GM13976 (cell line): ENCODE results near the gene GGACT.
A peak's percentile ranks its signal among the peaks of the same experiment; 100 is the strongest.

Experiments used
- DNase-seq: peaks from one replicate; pipeline ENCODE4 v3.0.0; 2012; ENCODE audit warnings: low spot score
- CTCF ChIP-seq: IDR thresholded peaks from 2 replicates; pipeline ENCODE4 v1.5.1; 2012; ENCODE audit warnings: borderline replicate concordance, mild to moderate bottlenecking; ENCODE audit not compliant: insufficient read depth; ENCODE audit errors: extremely low read depth, missing control alignments, control extremely low read depth
- in situ Hi-C: fragments of 300-500 bp; cut with MboI; formaldehyde crosslinking; loops from one replicate; pipeline ENCODE4 v1.12.0; 2022; ENCODE audit warnings: low sequenced_read_pairs, mixed read lengths, inconsistent platforms; ENCODE audit not compliant: unreplicated experiment

The GGACT gene

GRCh38 chr13:100547791-100548201 is 40.8 kb downstream of the GGACT start:
- no peak for DNase-seq
- TF ChIP-seq CTCF: no peak
- in situ Hi-C loops: no loop called here

- no peak for DNase-seq
- no peak for TF ChIP-seq CTCF
- in situ Hi-C loops: no loop called here
These were observed 41.7 kb downstream of the GGACT start for GRCh38 chr13:100546713-100547405.

- no peak for DNase-seq
- TF ChIP-seq CTCF: no peak
- in situ Hi-C loops: no loop called here
These were observed 42.9 kb downstream of the GGACT start for GRCh38 chr13:100545684-100546061.

GRCh38 chr13:100544866-100545683 is 43.5 kb downstream of the GGACT start:
- no peak for DNase-seq
- no peak for TF ChIP-seq CTCF
- in situ Hi-C loops: no loop called here

- DNase-seq: no peak
- in situ Hi-C loops: no loop called here
- no peak for TF ChIP-seq CTCF
These were observed 44.6 kb downstream of the GGACT start for GRCh38 chr13:100543872-100544602.

- no peak for TF ChIP-seq CTCF
- peak; percentile 73 for DNase-seq
- in situ Hi-C loops: no loop called here
These were observed 45.8 kb downstream of the GGACT start for GRCh38 chr13:100542826-100543156.
